Right lobe of liver (tissue), 4 donors: ENCODE data around the gene SLC24A4.

Source experiments
- CTCF ChIP-seq, 4 donors: fragments of 200-600 bp in 3 of 4; fragments of 450-650 bp in 1 of 4; IDR thresholded peaks; one replicate each; pipeline versions ENCODE4 v1.5.1 to v1.8.0; 2016 to 2022; ENCODE audit warnings: antibody characterized with exemption in 4 of 4, mild to moderate bottlenecking in 2 of 4
- POLR2A ChIP-seq: fragments of 450-650 bp; IDR thresholded peaks from one replicate; pipeline ENCODE4 v1.6.1; 2017; ENCODE audit warnings: antibody characterized with exemption, mild to moderate bottlenecking
- donor health status: DM: no; HTN: no; CAD: no.
- donor health status: DM: no; HTN: no; CAD: no.
- donor health status: DM: no; HTN: yes; CAD: no.

DNA sequence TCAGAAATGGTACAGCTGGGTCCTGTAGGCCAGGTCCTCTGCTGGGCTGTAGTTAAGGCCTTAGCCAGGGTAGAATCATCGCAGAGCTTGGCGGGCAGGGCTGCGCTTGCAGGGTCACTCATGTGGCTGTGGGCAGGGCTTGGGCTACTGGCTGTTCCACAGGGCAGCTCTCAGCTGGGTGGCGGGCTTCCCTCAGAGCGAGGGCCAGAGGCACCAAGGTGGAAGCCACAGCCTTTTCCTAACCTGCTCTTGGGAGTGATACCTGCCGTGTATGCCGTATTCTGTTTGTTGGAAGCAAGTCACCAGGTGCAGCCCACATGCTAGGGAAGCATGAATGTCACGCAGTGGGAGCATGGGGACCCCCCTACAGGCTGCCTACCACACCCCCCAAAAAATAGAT is 120.8 kb downstream of the SLC24A4 start:
- TF ChIP-seq CTCF (IDR thresholded peaks at IDR 0.05) (no peak), POLR2A (no peak)
